Small intestine (tissue), 7 donors: ENCODE data around the gene CCDC3. TPM values are rescaled to one million over a fixed set of nuclear protein-coding genes. Genes with fewer than 3 reads are reported as not detected.
A peak's percentile ranks its signal among the peaks of the same experiment; 100 is the strongest.

Experiments
- DNase-seq, 2 donors: peaks; one replicate each; pipeline versions ENCODE4 v3.0.0 to v3.0.0-alpha.2; 2013
- FAIRE-seq: peaks from 2 replicates; lab custom pipeline; 2012; peaks lifted over from hg19 to GRCh38; lab: Jason Lieb, UNC
- H3K27ac ChIP-seq, 3 donors: one replicate each; pipeline ENCODE4 v1.5.1; 2013; ENCODE audit warnings: low read length in 2 of 3, mild to moderate bottlenecking in 2 of 3, control low read depth in 1 of 3, inconsistent platforms in 1 of 3, low read depth in 1 of 3, moderate library complexity in 1 of 3
- H3K27me3 ChIP-seq, 3 donors: one replicate each; pipeline ENCODE4 v1.6.1; 2013; ENCODE audit warnings: low read length in 3 of 3, inconsistent platforms in 1 of 3; ENCODE audit not compliant: control insufficient read depth in 3 of 3, insufficient read depth in 3 of 3
- H3K36me3 ChIP-seq, 3 donors: one replicate each; pipeline ENCODE4 v1.6.1; 2013; ENCODE audit warnings: low read length in 3 of 3, inconsistent platforms in 1 of 3, low read depth in 1 of 3, mild to moderate bottlenecking in 1 of 3, moderate library complexity in 1 of 3; ENCODE audit not compliant: control insufficient read depth in 3 of 3, insufficient read depth in 2 of 3
- H3K4me1 ChIP-seq, 3 donors: one replicate each; pipeline ENCODE4 v1.6.1; 2013; ENCODE audit warnings: low read length in 2 of 3, inconsistent platforms in 1 of 3, low read depth in 1 of 3, mild to moderate bottlenecking in 1 of 3, moderate library complexity in 1 of 3; ENCODE audit not compliant: control insufficient read depth in 3 of 3, insufficient read depth in 2 of 3
- H3K4me3 ChIP-seq, 3 donors: one replicate each; pipeline ENCODE4 v1.5.1; 2013; ENCODE audit warnings: low read length in 3 of 3, control low read depth in 1 of 3, inconsistent platforms in 1 of 3, low read depth in 1 of 3, mild to moderate bottlenecking in 1 of 3, moderate library complexity in 1 of 3
- H3K9me3 ChIP-seq, 2 donors: one replicate each; pipeline ENCODE4 v1.6.1; 2013; ENCODE audit warnings: low read depth in 1 of 2, low read length in 1 of 2; ENCODE audit not compliant: control insufficient read depth in 2 of 2, insufficient read depth in 1 of 2
- WGBS, 3 donors: extraction: QIAGEN DNeasy Blood & Tissue Kit; methylation state at CpG; one replicate each; pipeline ENCODE4 v1.1.7; 2013; 5-methylcytosine and 5-hydroxymethylcytosine counted together
- polyA plus RNA-seq, 4 donors: library from polyadenylated mRNA; stranded (reverse) in 3 of 4; unstranded in 1 of 4; fragments of 200-250 nt in 3 of 4; fragments of 120-200 nt in 1 of 4; gene quantifications; one replicate each; pipeline versions ENCODE4 v1.2.1 to v1.2.3, GENCODE V29; 2013
- donor health status: healthy with polysubstance abuse.
- donor health status: control.
- donor health status: control.
- donor health status: Bipolar disorder and iron deficiency.
- donor health status: healthy.

The CCDC3 gene
- polyA plus RNA-seq, 4 donors = 0.22 to 8.7 (median 4.1) TPM

GRCh38 chr10:12954866-12955265, 46.6 kb downstream of the CCDC3 start:
- H3K36me3 ChIP-seq = no peaks in the 10 kb centered on the region
- H3K4me1 ChIP-seq = no peaks in the 10 kb centered on the region
- H3K27me3 ChIP-seq = no peaks in the 10 kb centered on the region
- FAIRE-seq (no peak), DNase-seq (no peak)
- H3K9me3 ChIP-seq = peaks cover 0 to 13% of the 10 kb centered on the region in 2 donors
- H3K4me3 ChIP-seq = no peak overlapping the region
- no peak overlapping the region for H3K27ac ChIP-seq
- 0 to 1% (median 0%) methylated on average over 1 of the region's 1 CpG for WGBS, 3 donors

- Histone ChIP-seq H3K27ac (no peak overlapping the region), H3K27me3 (no peaks in the 10 kb centered on the region), H3K4me1 (no peaks in the 10 kb centered on the region), H3K4me3 (no peak overlapping the region), H3K36me3 (no peaks in the 10 kb centered on the region), H3K9me3 (peaks cover 0 to 9% of the 10 kb centered on the region in 2 donors)
- no peak for FAIRE-seq
- DNase-seq = peak in 1 of 2 donors; percentile 46
- 63 to 72% (median 68%) methylated on average over 5 of the region's 5 CpGs for WGBS, 3 donors
Observed at GRCh38 chr10:12950583-12951128, 50.9 kb downstream of the CCDC3 start.

GRCh38 chr10:12949248-12949647, 52.3 kb downstream of the CCDC3 start:
- no peaks in the 10 kb centered on the region for H3K27me3 ChIP-seq
- no peak overlapping the region for H3K27ac ChIP-seq
- peaks cover 0 to 9% of the 10 kb centered on the region in 2 donors for H3K9me3 ChIP-seq
- no peaks in the 10 kb centered on the region for H3K36me3 ChIP-seq
- FAIRE-seq (no peak), DNase-seq (no peak)
- no peaks in the 10 kb centered on the region for H3K4me1 ChIP-seq
- H3K4me3 ChIP-seq = no peak overlapping the region
- WGBS, 3 donors = 73 to 89% (median 81%) methylated on average over 4 of the region's 4 CpGs

GRCh38 chr10:12947741-12948140, 53.8 kb downstream of the CCDC3 start:
- H3K27ac ChIP-seq = no peak overlapping the region
- H3K27me3 ChIP-seq = no peaks in the 10 kb centered on the region
- no peak for FAIRE-seq
- no peak overlapping the region for H3K4me3 ChIP-seq
- no peaks in the 10 kb centered on the region for H3K9me3 ChIP-seq
- no peaks in the 10 kb centered on the region for H3K36me3 ChIP-seq
- 92 to 95% (median 92%) methylated on average over 3 of the region's 3 CpGs for WGBS, 3 donors
- no peaks in the 10 kb centered on the region for H3K4me1 ChIP-seq
- no peak for DNase-seq

DNA sequence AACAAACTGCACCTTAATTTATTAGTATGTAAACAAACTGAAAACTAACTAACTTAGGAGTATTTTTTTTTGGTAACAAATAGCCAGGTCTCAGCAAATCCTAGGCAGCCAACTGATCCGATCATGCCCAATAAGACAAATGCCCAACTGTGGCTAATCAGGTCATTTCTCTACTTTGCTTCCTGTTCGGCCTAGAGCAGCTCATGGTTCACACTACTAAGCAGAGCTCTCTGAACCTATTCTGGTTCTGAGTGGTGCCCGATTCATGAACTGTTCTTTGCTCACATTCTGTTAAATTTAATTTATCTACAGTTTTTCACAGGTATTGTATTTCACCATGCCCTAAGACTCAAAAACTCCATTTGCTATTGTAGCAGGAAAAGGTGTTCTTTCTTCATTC, 55.1 kb downstream of the CCDC3 start:
- no peak for FAIRE-seq
- no peak for DNase-seq

GRCh38 chr10:12945690-12946359, 55.7 kb downstream of the CCDC3 start:
- Histone ChIP-seq H3K27ac (no peak overlapping the region), H3K4me1 (no peaks in the 10 kb centered on the region), H3K9me3 (no peaks in the 10 kb centered on the region), H3K36me3 (no peaks in the 10 kb centered on the region), H3K4me3 (no peak overlapping the region), H3K27me3 (no peaks in the 10 kb centered on the region)
- DNase-seq = no peak
- no peak for FAIRE-seq
- WGBS, 3 donors = 77 to 85% (median 80%) methylated on average over 5 of the region's 5 CpGs

More for the DNA sequence above, 55.1 kb downstream of the CCDC3 start:
- H3K4me1 ChIP-seq = no peaks in the 10 kb centered on the region
- H3K9me3 ChIP-seq = no peaks in the 10 kb centered on the region
- no peak overlapping the region for H3K4me3 ChIP-seq
- no peaks in the 10 kb centered on the region for H3K27me3 ChIP-seq
- WGBS, 3 donors = 80 to 83% (median 82%) methylated on average over 3 of the region's 3 CpGs
- H3K36me3 ChIP-seq = no peaks in the 10 kb centered on the region
- no peak overlapping the region for H3K27ac ChIP-seq

- H3K27me3 ChIP-seq = no peaks in the 10 kb centered on the region
- DNase-seq = no peak
- H3K9me3 ChIP-seq = no peaks in the 10 kb centered on the region
- no peaks in the 10 kb centered on the region for H3K4me1 ChIP-seq
- WGBS, 3 donors = 84 to 100% (median 94%) methylated on average over 1 of the region's 1 CpG
- FAIRE-seq = no peak
- no peak overlapping the region for H3K4me3 ChIP-seq
- H3K27ac ChIP-seq = no peak overlapping the region
- no peaks in the 10 kb centered on the region for H3K36me3 ChIP-seq
Observed at GRCh38 chr10:12944931-12945330, 56.6 kb downstream of the CCDC3 start.

DNA sequence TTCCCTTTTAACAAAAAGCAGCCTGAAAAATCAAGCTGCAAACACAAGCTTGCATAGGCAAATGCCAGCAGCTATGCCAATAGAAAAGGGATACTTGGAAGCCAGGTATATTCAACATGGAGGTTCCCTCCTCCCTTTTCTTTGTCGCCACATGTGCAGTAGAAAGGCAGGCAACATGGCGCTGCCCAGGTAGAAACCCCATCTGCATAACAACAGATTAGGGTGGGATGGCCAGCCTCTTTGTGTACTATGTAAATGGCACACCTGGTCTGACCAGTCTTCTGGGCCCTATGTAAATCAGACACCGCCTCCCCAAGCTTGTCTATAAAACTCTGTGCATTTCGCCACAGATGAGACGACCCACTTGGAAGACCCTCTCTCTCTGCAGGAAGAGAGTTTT, 58.1 kb downstream of the CCDC3 start:
- FAIRE-seq = no peak
- 76 to 95% (median 81%) methylated on average over 5 of the region's 5 CpGs for WGBS, 3 donors
- H3K27ac ChIP-seq = no peak overlapping the region
- H3K4me1 ChIP-seq = no peaks in the 10 kb centered on the region
- H3K27me3 ChIP-seq = no peaks in the 10 kb centered on the region
- H3K36me3 ChIP-seq = no peaks in the 10 kb centered on the region
- DNase-seq = no peak
- H3K9me3 ChIP-seq = no peaks in the 10 kb centered on the region
- H3K4me3 ChIP-seq = no peak overlapping the region
